WTC11 (cell line): ENCODE data around the gene HIPK2.

Experiments used
- ARID4B ChIP-seq: sonication (generic); formaldehyde crosslinking; IDR thresholded peaks from 2 replicates; pipeline ENCODE4 v1.8.0; 2023; ENCODE audit warnings: missing genetic modification reagents, mild to moderate bottlenecking, borderline replicate concordance
- CTCF ChIP-seq: fragments of 200-600 bp; IDR thresholded peaks from 2 replicates; pipeline ENCODE4 v1.8.0; 2022; ENCODE audit warnings: antibody characterized with exemption
- MAX ChIP-seq: sonication (generic); formaldehyde crosslinking; IDR thresholded peaks from 2 replicates; pipeline ENCODE4 v1.8.0; 2022; ENCODE audit warnings: mild to moderate bottlenecking, missing genetic modification reagents

GRCh38 chr7:139695051-139695450 lies 82.7 kb downstream of the HIPK2 start:
- no peak for TF ChIP-seq CTCF
- no peak for TF ChIP-seq MAX (CRISPR knock-in tag)
- no peak for TF ChIP-seq ARID4B
